Stimulated activated effector memory CD8-positive, alpha-beta T cell treated with anti-CD3 and anti-CD28 coated beads, Interleukin-12 subunit alpha, Interleukin-12 subunit beta, amount 100 ng/mL, for 72 hours (primary cell): Measurements from ENCODE around the gene IRX4.
A peak's percentile ranks its signal among the peaks of the same experiment; 100 is the strongest.
"Not testable (repeated sequence)": the region's sequence is repeated elsewhere in the genome, so short reads cannot be mapped to it uniquely, and the experiment has no call there.

Experiments used
- ATAC-seq: fragments of 150-1000 bp; cut with Tn5 transposase; 2 replicates; pipeline ENCODE4 v1.10.0; 2021
- DNase-seq, 2 donors: peaks; one replicate each; pipeline ENCODE4 v3.0.0; 2021 to 2022; ENCODE audit warnings: low spot score in 2 of 2
- H3K27ac Mint-ChIP-seq: one replicate; pipeline ENCODE4 v1.8.0; 2022; ENCODE audit warnings: mild to moderate bottlenecking, mixed read lengths
- H3K36me3 Mint-ChIP-seq: one replicate; pipeline ENCODE4 v1.8.0; 2022; ENCODE audit warnings: mild to moderate bottlenecking, mixed read lengths
- H3K4me1 Mint-ChIP-seq: one replicate; pipeline ENCODE4 v1.8.0; 2022; ENCODE audit warnings: mixed read lengths
- H3K4me3 Mint-ChIP-seq: one replicate; pipeline ENCODE4 v1.8.0; 2022; ENCODE audit warnings: mild to moderate bottlenecking, mixed read lengths
- H3K9me3 Mint-ChIP-seq: one replicate; pipeline ENCODE4 v1.8.0; 2022; ENCODE audit warnings: mixed read lengths

The IRX4 gene

GRCh38 chr5:1851290-1851934 is 31.3 kb downstream of the IRX4 start:
- no peaks in the 10 kb centered on the region for H3K36me3 Mint-ChIP-seq
- H3K9me3 Mint-ChIP-seq, result no peaks in the 10 kb centered on the region
- no peak overlapping the region for H3K27ac Mint-ChIP-seq
- ATAC-seq (no peak), DNase-seq (no peak)
- no peak overlapping the region for H3K4me3 Mint-ChIP-seq
- no peaks in the 10 kb centered on the region for H3K4me1 Mint-ChIP-seq

- Mint-ChIP-seq H3K4me3 (no peak overlapping the region), H3K36me3 (no peaks in the 10 kb centered on the region), H3K4me1 (no peaks in the 10 kb centered on the region), H3K9me3 (no peaks in the 10 kb centered on the region), H3K27ac (no peak overlapping the region)
- DNase-seq (no peak), ATAC-seq (no peak)
Measured at GRCh38 chr5:1850324-1851154, 32.2 kb downstream of the IRX4 start.

- no peak for ATAC-seq
- Mint-ChIP-seq H3K4me1 (no peaks in the 10 kb centered on the region), H3K27ac (no peak overlapping the region), H3K4me3 (no peak overlapping the region), H3K36me3 (no peaks in the 10 kb centered on the region), H3K9me3 (no peaks in the 10 kb centered on the region)
- DNase-seq, result no peak
Measured at GRCh38 chr5:1847611-1848010, 35.1 kb downstream of the IRX4 start.

- Mint-ChIP-seq H3K27ac (no peak overlapping the region), H3K9me3 (no peaks in the 10 kb centered on the region), H3K4me1 (no peaks in the 10 kb centered on the region), H3K36me3 (no peaks in the 10 kb centered on the region), H3K4me3 (no peak overlapping the region)
- ATAC-seq (no peak), DNase-seq (no peak)
Measured at GRCh38 chr5:1847056-1847455, 35.7 kb downstream of the IRX4 start.

- H3K4me1 Mint-ChIP-seq, result no peaks in the 10 kb centered on the region
- H3K4me3 Mint-ChIP-seq, result no peak overlapping the region
- ATAC-seq, result no peak
- H3K36me3 Mint-ChIP-seq, result no peaks in the 10 kb centered on the region
- H3K9me3 Mint-ChIP-seq, result no peaks in the 10 kb centered on the region
- H3K27ac Mint-ChIP-seq, result no peak overlapping the region
- no peak for DNase-seq
Measured at GRCh38 chr5:1846583-1846982, 36.1 kb downstream of the IRX4 start.

GRCh38 chr5:1845696-1846095 is 37.0 kb downstream of the IRX4 start:
- no peaks in the 10 kb centered on the region for H3K36me3 Mint-ChIP-seq
- no peak overlapping the region for H3K4me3 Mint-ChIP-seq
- DNase-seq, result no peak
- no peaks in the 10 kb centered on the region for H3K4me1 Mint-ChIP-seq
- no peaks in the 10 kb centered on the region for H3K9me3 Mint-ChIP-seq
- no peak for ATAC-seq
- H3K27ac Mint-ChIP-seq, result no peak overlapping the region

- H3K4me3 Mint-ChIP-seq, result no peak overlapping the region
- H3K36me3 Mint-ChIP-seq, result no peaks in the 10 kb centered on the region
- no peaks in the 10 kb centered on the region for H3K9me3 Mint-ChIP-seq
- no peak overlapping the region for H3K27ac Mint-ChIP-seq
- H3K4me1 Mint-ChIP-seq, result no peaks in the 10 kb centered on the region
- ATAC-seq (no peak), DNase-seq (no peak)
Measured at GRCh38 chr5:1844708-1845436, 37.9 kb downstream of the IRX4 start.

GRCh38 chr5:1843761-1844160 is 39.0 kb downstream of the IRX4 start:
- not testable (repeated sequence) for H3K4me1 Mint-ChIP-seq, H3K9me3 Mint-ChIP-seq, H3K27ac Mint-ChIP-seq, ATAC-seq, DNase-seq, H3K36me3 Mint-ChIP-seq, H3K4me3 Mint-ChIP-seq

- Mint-ChIP-seq H3K4me1 (no peaks in the 10 kb centered on the region), H3K36me3 (no peaks in the 10 kb centered on the region), H3K27ac (no peak overlapping the region), H3K9me3 (no peaks in the 10 kb centered on the region), H3K4me3 (no peak overlapping the region)
- no peak for ATAC-seq
- DNase-seq, result no peak
Measured at GRCh38 chr5:1842004-1842819, 40.5 kb downstream of the IRX4 start.

GRCh38 chr5:1840741-1841521 is 41.8 kb downstream of the IRX4 start:
- Mint-ChIP-seq H3K4me1 (no peaks in the 10 kb centered on the region), H3K36me3 (no peaks in the 10 kb centered on the region), H3K27ac (no peak overlapping the region), H3K4me3 (no peak overlapping the region), H3K9me3 (no peaks in the 10 kb centered on the region)
- ATAC-seq (no peak), DNase-seq (no peak)

- DNase-seq (no peak), ATAC-seq (peak; percentile 28)
- no peak overlapping the region for H3K4me3 Mint-ChIP-seq
- H3K9me3 Mint-ChIP-seq, result no peaks in the 10 kb centered on the region
- H3K36me3 Mint-ChIP-seq, result no peaks in the 10 kb centered on the region
- H3K27ac Mint-ChIP-seq, result no peak overlapping the region
- H3K4me1 Mint-ChIP-seq, result no peaks in the 10 kb centered on the region
Measured at GRCh38 chr5:1840071-1840547, 42.6 kb downstream of the IRX4 start.

- no peaks in the 10 kb centered on the region for H3K4me1 Mint-ChIP-seq
- no peak for DNase-seq
- H3K36me3 Mint-ChIP-seq, result no peaks in the 10 kb centered on the region
- H3K9me3 Mint-ChIP-seq, result no peaks in the 10 kb centered on the region
- H3K4me3 Mint-ChIP-seq, result no peak overlapping the region
- no peak overlapping the region for H3K27ac Mint-ChIP-seq
- ATAC-seq, result no peak
Measured at GRCh38 chr5:1838013-1838412, 44.7 kb downstream of the IRX4 start.

- no peak for DNase-seq
- no peaks in the 10 kb centered on the region for H3K4me1 Mint-ChIP-seq
- H3K36me3 Mint-ChIP-seq, result no peaks in the 10 kb centered on the region
- H3K4me3 Mint-ChIP-seq, result no peak overlapping the region
- H3K9me3 Mint-ChIP-seq, result no peaks in the 10 kb centered on the region
- no peak for ATAC-seq
- H3K27ac Mint-ChIP-seq, result no peak overlapping the region
Measured at GRCh38 chr5:1836891-1837880, 45.5 kb downstream of the IRX4 start.
